Measurements from ENCODE around the gene VPS13C. TPM values are rescaled to one million over a fixed set of nuclear protein-coding genes. Genes with fewer than 3 reads are reported as not detected.

VPS13C gene
- total and polyA plus RNA-seq, 7 donors: 7.1 to 34.1 (median 24.8) TPM

- no peaks in the 10 kb centered on the region for H3K4me1 ChIP-seq
- ATAC-seq (no peak), DNase-seq (no peak)
- H3K27me3 ChIP-seq (ENCODE audit: insufficient read depth in 3 of 3, low read length in 2 of 3): no peaks in the 10 kb centered on the region
- H3K36me3 ChIP-seq (ENCODE audit: insufficient read depth in 1 of 2, low read depth in 1 of 2): no peaks in the 10 kb centered on the region
- H3K27ac ChIP-seq: no peak overlapping the region
- no peaks in the 10 kb centered on the region for H3K9me3 ChIP-seq
- intact Hi-C loops (cut with DNase I): no loop called here
- no peak overlapping the region for H3K4me3 ChIP-seq
- no peak for TF ChIP-seq CTCF (IDR thresholded peaks at IDR 0.05)
- WGBS, 3 donors: 59 to 74% (median 63%) methylated on average over 7 of the region's 7 CpGs
Observed at GRCh38 chr15:61829514-61829889, 230.7 kb downstream of the VPS13C start.

- no peaks in the 10 kb centered on the region for H3K9me3 ChIP-seq
- H3K4me3 ChIP-seq: no peak overlapping the region
- H3K4me1 ChIP-seq: no peaks in the 10 kb centered on the region
- H3K36me3 ChIP-seq (ENCODE audit: insufficient read depth in 1 of 2, low read depth in 1 of 2): no peaks in the 10 kb centered on the region
- no peak overlapping the region for H3K27ac ChIP-seq
- 64 to 74% (median 68%) methylated on average over 6 of the region's 6 CpGs for whole genome bisulfite sequencing, 3 donors
- ATAC-seq (no peak), DNase-seq (peak; percentile 34 to 64)
- intact Hi-C loops (cut with DNase I): no loop called here
- TF ChIP-seq CTCF (IDR thresholded peaks at IDR 0.05): no peak
- H3K27me3 ChIP-seq (ENCODE audit: insufficient read depth in 3 of 3, low read length in 2 of 3): no peaks in the 10 kb centered on the region
Observed at GRCh38 chr15:61828860-61829513, 231.3 kb downstream of the VPS13C start.

GRCh38 chr15:61828008-61828407, 232.2 kb downstream of the VPS13C start:
- H3K4me1 ChIP-seq: no peaks in the 10 kb centered on the region
- no peaks in the 10 kb centered on the region for H3K36me3 ChIP-seq (ENCODE audit: insufficient read depth in 1 of 2, low read depth in 1 of 2)
- no peak for ATAC-seq
- DNase-seq: no peak
- WGBS, 3 donors: 86 to 93% (median 92%) methylated on average over 13 of the region's 13 CpGs
- no peaks in the 10 kb centered on the region for H3K27me3 ChIP-seq (ENCODE audit: insufficient read depth in 3 of 3, low read length in 2 of 3)
- intact Hi-C loops (cut with DNase I): no loop called here
- no peak for TF ChIP-seq CTCF (IDR thresholded peaks at IDR 0.05)
- no peaks in the 10 kb centered on the region for H3K9me3 ChIP-seq
- no peak overlapping the region for H3K4me3 ChIP-seq
- no peak overlapping the region for H3K27ac ChIP-seq

GRCh38 chr15:61827131-61827530, 233.1 kb downstream of the VPS13C start:
- Histone ChIP-seq H3K9me3 (no peaks in the 10 kb centered on the region), H3K4me3 (no peak overlapping the region), H3K27me3 (ENCODE audit: insufficient read depth in 3 of 3, low read length in 2 of 3) (no peaks in the 10 kb centered on the region), H3K4me1 (no peaks in the 10 kb centered on the region), H3K36me3 (ENCODE audit: insufficient read depth in 1 of 2, low read depth in 1 of 2) (no peaks in the 10 kb centered on the region), H3K27ac (no peak overlapping the region)
- 90 to 100% (median 100%) methylated on average over 1 of the region's 1 CpG for WGBS, 3 donors
- TF ChIP-seq CTCF (IDR thresholded peaks at IDR 0.05): no peak
- intact Hi-C loops (cut with DNase I): no loop called here
- DNase-seq (no peak), ATAC-seq (no peak)

- H3K36me3 ChIP-seq (ENCODE audit: insufficient read depth in 1 of 2, low read depth in 1 of 2): no peaks in the 10 kb centered on the region
- 0 to 59% (median 38%) methylated on average over 1 of the region's 1 CpG for WGBS, 3 donors
- no peak overlapping the region for H3K27ac ChIP-seq
- DNase-seq (no peak), ATAC-seq (no peak)
- H3K27me3 ChIP-seq (ENCODE audit: insufficient read depth in 3 of 3, low read length in 2 of 3): no peaks in the 10 kb centered on the region
- no peak for TF ChIP-seq CTCF (IDR thresholded peaks at IDR 0.05)
- no peaks in the 10 kb centered on the region for H3K4me1 ChIP-seq
- no peaks in the 10 kb centered on the region for H3K9me3 ChIP-seq
- no peak overlapping the region for H3K4me3 ChIP-seq
- intact Hi-C loops (cut with DNase I): no loop called here
Observed at GRCh38 chr15:61824291-61824690, 236.0 kb downstream of the VPS13C start.

All from psoas muscle (tissue), 8 donors.